ENCODE results near the gene CLDN19. TPM values are rescaled to one million over a fixed set of nuclear protein-coding genes. Genes with fewer than 3 reads are reported as not detected.
"Not testable (repeated sequence)": the region's sequence is repeated elsewhere in the genome, so short reads cannot be mapped to it uniquely, and the experiment has no call there.

CLDN19 gene
- total RNA-seq, 1 donor from 2014 or later, result 0.06 TPM

GRCh38 chr1:42738678-42739226 is 1.3 kb downstream of the CLDN19 start:
- no peak for DNase-seq (ENCODE audit: low spot score)

- no peak for DNase-seq (ENCODE audit: low spot score)
These were observed 1.9 kb downstream of the CLDN19 start for GRCh38 chr1:42737986-42738677.

GRCh38 chr1:42737257-42737656 is 2.8 kb downstream of the CLDN19 start:
- DNase-seq (ENCODE audit: low spot score), result peak; percentile 54

- no peak for DNase-seq (ENCODE audit: low spot score)
These were observed 3.4 kb downstream of the CLDN19 start for GRCh38 chr1:42736571-42737200.

GRCh38 chr1:42736152-42736551 is 3.9 kb downstream of the CLDN19 start:
- no peak for DNase-seq (ENCODE audit: low spot score)

GRCh38 chr1:42735477-42736105 is 4.4 kb downstream of the CLDN19 start:
- no peak for DNase-seq (ENCODE audit: low spot score)

GRCh38 chr1:42735056-42735455 is 5.0 kb downstream of the CLDN19 start:
- no peak for DNase-seq (ENCODE audit: low spot score)

GRCh38 chr1:42734201-42735035 is 5.6 kb downstream of the CLDN19 start:
- no peak for DNase-seq (ENCODE audit: low spot score)

- DNase-seq (ENCODE audit: low spot score), result no peak
These were observed 6.4 kb downstream of the CLDN19 start for GRCh38 chr1:42733415-42734200.

- DNase-seq (ENCODE audit: low spot score), result no peak
These were observed 7.8 kb downstream of the CLDN19 start for GRCh38 chr1:42732126-42732680.

- DNase-seq (ENCODE audit: low spot score), result no peak
These were observed 8.5 kb downstream of the CLDN19 start for GRCh38 chr1:42731585-42731984.

GRCh38 chr1:42730988-42731387 is 9.0 kb downstream of the CLDN19 start:
- peak; percentile 34 for DNase-seq (ENCODE audit: low spot score)

GRCh38 chr1:42730002-42730401 is 10.0 kb downstream of the CLDN19 start:
- DNase-seq (ENCODE audit: low spot score), result no peak

- DNase-seq (ENCODE audit: low spot score), result not testable (repeated sequence)
These were observed 14.2 kb downstream of the CLDN19 start for GRCh38 chr1:42725820-42726219.

GRCh38 chr1:42723511-42723910 is 16.5 kb downstream of the CLDN19 start:
- DNase-seq (ENCODE audit: low spot score), result no peak

GRCh38 chr1:42722403-42722802 is 17.6 kb downstream of the CLDN19 start:
- not testable (repeated sequence) for DNase-seq (ENCODE audit: low spot score)

- DNase-seq (ENCODE audit: low spot score), result no peak
These were observed 18.1 kb downstream of the CLDN19 start for GRCh38 chr1:42721926-42722325.

GRCh38 chr1:42720868-42721267 is 19.2 kb downstream of the CLDN19 start:
- peak; percentile 29 for DNase-seq (ENCODE audit: low spot score)

GRCh38 chr1:42714441-42714840 is 25.6 kb downstream of the CLDN19 start:
- not testable (repeated sequence) for DNase-seq (ENCODE audit: low spot score)

GRCh38 chr1:42713293-42713692 is 26.7 kb downstream of the CLDN19 start:
- DNase-seq (ENCODE audit: low spot score), result no peak

- DNase-seq (ENCODE audit: low spot score), result not testable (repeated sequence)
These were observed 27.2 kb downstream of the CLDN19 start for GRCh38 chr1:42712808-42713207.
